H1 (cell line): ENCODE results near the gene GOLGA6C.
"Not testable (repeated sequence)": the region's sequence is repeated elsewhere in the genome, so short reads cannot be mapped to it uniquely, and the experiment has no call there.

ENCODE experiments used
- EZH2 ChIP-seq: fragments of 200-600 bp; sonication (generic); IDR thresholded peaks from 2 replicates; pipeline ENCODE4 v1.7.1; 2012; ENCODE audit warnings: low read depth, mild to moderate bottlenecking, moderate library complexity, low read length, inconsistent platforms; ENCODE audit not compliant: severe bottlenecking
- FOSL1 ChIP-seq: IDR thresholded peaks from 2 replicates; pipeline ENCODE4 v1.6.1; 2011; ENCODE audit warnings: mild to moderate bottlenecking, low read depth, low read length, moderate library complexity; ENCODE audit not compliant: insufficient read depth
- GABPA ChIP-seq: IDR thresholded peaks from 2 replicates; pipeline ENCODE4 v1.6.1; 2011; ENCODE audit warnings: mild to moderate bottlenecking, low read length, moderate library complexity, borderline replicate concordance; ENCODE audit not compliant: insufficient read depth
- POLR2AphosphoS5 ChIP-seq: IDR thresholded peaks from 2 replicates; pipeline ENCODE4 v1.6.1; 2011; ENCODE audit warnings: low read depth, low read length

- TF ChIP-seq FOSL1, EZH2, GABPA, POLR2AphosphoS5: not testable (repeated sequence)
Measured at GRCh38 chr15:75293660-75294059, 35.5 kb downstream of the GOLGA6C start.
